SU-DHL-6 (cell line): Measurements from ENCODE around the gene IFIT2.
"Not testable (repeated sequence)": the region's sequence is repeated elsewhere in the genome, so short reads cannot be mapped to it uniquely, and the experiment has no call there.

Experiments
- H2AFZ ChIP-seq: fragments of 200-600 bp; sonication (generic); 2 replicates; pipeline ENCODE4 v1.6.1; 2014; ENCODE audit warnings: low read depth, mild to moderate bottlenecking, moderate library complexity, mixed read lengths, antibody characterized with exemption, low read length; ENCODE audit not compliant: severe bottlenecking
- H3F3A ChIP-seq: fragments of 200-600 bp; shearing (Covaris generic); 2 replicates; pipeline ENCODE4 v1.6.0; 2016; ENCODE audit warnings: antibody characterized with exemption, mild to moderate bottlenecking; ENCODE audit not compliant: insufficient read depth
- H3K27ac ChIP-seq: fragments of 200-600 bp; sonication (generic); 2 replicates; pipeline ENCODE4 v1.5.1; 2016; ENCODE audit warnings: low read depth, mild to moderate bottlenecking, low read length, moderate library complexity, mixed read lengths
- H3K27me3 ChIP-seq: fragments of 200-600 bp; sonication (generic), shearing (Covaris generic); 2 replicates; pipeline ENCODE4 v1.6.0; 2014; ENCODE audit warnings: mild to moderate bottlenecking, low read length
- H3K36me3 ChIP-seq: fragments of 200-600 bp; sonication (generic); 2 replicates; pipeline ENCODE4 v1.6.1; 2014; ENCODE audit warnings: mild to moderate bottlenecking, low read length, mixed read lengths
- H3K4me2 ChIP-seq: fragments of 300-600, 200-600 bp; shearing (Covaris generic), sonication (generic); 2 replicates; pipeline ENCODE4 v1.6.0; 2014; ENCODE audit warnings: low read length, low read depth, mild to moderate bottlenecking; ENCODE audit not compliant: poor library complexity, severe bottlenecking
- H3K4me3 ChIP-seq: fragments of 200-600 bp; sonication (generic); 2 replicates; pipeline ENCODE4 v1.5.1; 2014; ENCODE audit warnings: antibody characterized with exemption, low read length, mild to moderate bottlenecking, mixed read lengths; ENCODE audit not compliant: insufficient read depth, poor library complexity, severe bottlenecking
- H3K79me2 ChIP-seq: fragments of 200-600 bp; sonication (generic); 2 replicates; pipeline ENCODE4 v1.6.1; 2014; ENCODE audit warnings: mild to moderate bottlenecking, low read length, moderate library complexity; ENCODE audit not compliant: insufficient read depth
- H3K9ac ChIP-seq: fragments of 200-600 bp; sonication (generic); 2 replicates; pipeline ENCODE4 v1.7.0; 2014; ENCODE audit warnings: mild to moderate bottlenecking, low read length
- H3K9me2 ChIP-seq: fragments of 200-600 bp; sonication (generic); replicated peaks from 2 replicates; pipeline ENCODE4 v1.6.1; 2014; ENCODE audit warnings: low read length; ENCODE audit not compliant: insufficient read depth
- H3K9me3 ChIP-seq: fragments of 200-600 bp; sonication (generic); 2 replicates; pipeline ENCODE4 v1.6.1; 2014; ENCODE audit warnings: low read length, mixed read lengths; ENCODE audit not compliant: insufficient read depth
- H4K20me1 ChIP-seq: fragments of 200-600 bp; sonication (generic); 2 replicates; pipeline ENCODE4 v1.6.1; 2014; ENCODE audit warnings: low read depth, mild to moderate bottlenecking, antibody characterized with exemption, low read length, moderate library complexity, mixed read lengths
- EZH2phosphoT487 ChIP-seq: fragments of 200-600 bp; sonication (generic), shearing (Covaris generic); conservative IDR thresholded peaks from 2 replicates; pipeline ENCODE4 v1.6.1; 2018; ENCODE audit warnings: mild to moderate bottlenecking, antibody characterized with exemption, low read length, moderate library complexity, mixed read lengths
- TF ChIP-seq, protein P1 (sequence below): fragments of 200-600 bp; sonication (generic); IDR thresholded peaks from one replicate; pipeline ENCODE4 v1.5.1; 2017; ENCODE audit warnings: antibody characterized with exemption, mild to moderate bottlenecking, low read length, moderate library complexity; ENCODE audit not compliant: insufficient read depth, poor library complexity, severe bottlenecking

Gene IFIT2

DNA sequence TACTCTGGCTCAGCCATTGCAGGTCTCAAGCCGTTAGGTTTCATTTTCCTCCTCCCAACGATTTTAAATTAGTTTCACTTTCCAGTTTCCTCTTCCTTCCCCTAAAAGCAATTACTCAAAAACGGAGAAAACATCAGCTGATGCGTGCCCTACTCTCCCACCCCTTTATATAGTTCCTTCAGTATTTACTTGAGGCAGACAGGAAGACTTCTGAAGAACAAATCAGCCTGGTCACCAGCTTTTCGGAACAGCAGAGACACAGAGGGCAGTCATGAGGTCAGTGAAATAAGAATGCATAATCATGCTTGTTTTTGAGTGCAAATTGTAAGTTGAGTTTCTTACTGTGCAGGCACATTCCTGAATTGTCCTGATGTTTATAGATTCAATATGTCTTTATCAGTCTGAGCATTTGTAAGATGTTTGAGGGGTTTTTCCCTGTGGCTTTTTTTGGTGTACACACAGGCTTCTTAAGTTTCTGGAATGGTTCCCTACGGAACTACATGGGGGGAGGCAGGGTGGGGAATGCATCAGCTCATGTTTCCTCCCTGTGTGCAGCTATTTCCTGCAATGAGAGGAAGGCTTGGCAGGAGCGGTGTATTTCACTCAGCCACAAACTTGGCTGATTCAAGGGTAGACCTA is 26.1 kb downstream of the IFIT2 start, which contains the start of gene IFIT3:
Gene IFIT3 (plus strand): TSS at position 195 of the 639 bp plus-strand sequence. CDS start 77 bp downstream, at position 272.
- Histone ChIP-seq H3F3A (peaks cover 8% of the 10 kb centered on the region), H4K20me1 (no peaks in the 10 kb centered on the region), H3K4me3 (no peak within 1 kb of the TSS), H3K27me3 (no peaks in the 10 kb centered on the region), H3K27ac (no peak within 1 kb of the TSS), H3K9me2 (no peaks in the 10 kb centered on the region), H3K9ac (no peak within 1 kb of the TSS), H3K36me3 (no peaks in the 10 kb centered on the region), H3K79me2 (no peaks in the 10 kb centered on the region), H3K4me2 (no peak within 1 kb of the TSS), H2AFZ (no peak within 1 kb of the TSS), H3K9me3 (no peaks in the 10 kb centered on the region)
- no peak for TF ChIP-seq EZH2phosphoT487

DNA sequence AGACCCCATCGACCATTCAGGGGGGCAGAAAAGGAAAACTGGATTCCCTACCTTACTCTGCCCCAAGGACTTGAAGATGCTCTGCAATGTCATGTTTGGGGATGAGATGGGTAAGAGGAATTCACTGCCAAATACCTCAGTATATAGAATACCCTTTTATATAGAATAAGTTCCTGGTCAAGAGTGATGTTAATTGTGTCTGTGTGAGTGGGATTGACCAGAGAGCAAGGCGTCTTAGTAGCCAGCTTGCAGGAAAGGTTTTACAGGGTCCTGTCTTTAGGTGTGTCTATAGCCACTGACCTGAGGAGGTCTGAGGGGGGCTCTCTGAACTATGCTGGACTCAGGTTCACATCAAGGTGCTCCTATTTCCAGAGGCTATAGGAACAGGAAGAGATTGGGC is 27.3 kb downstream of the IFIT2 start:
- TF ChIP-seq, protein P1, sequence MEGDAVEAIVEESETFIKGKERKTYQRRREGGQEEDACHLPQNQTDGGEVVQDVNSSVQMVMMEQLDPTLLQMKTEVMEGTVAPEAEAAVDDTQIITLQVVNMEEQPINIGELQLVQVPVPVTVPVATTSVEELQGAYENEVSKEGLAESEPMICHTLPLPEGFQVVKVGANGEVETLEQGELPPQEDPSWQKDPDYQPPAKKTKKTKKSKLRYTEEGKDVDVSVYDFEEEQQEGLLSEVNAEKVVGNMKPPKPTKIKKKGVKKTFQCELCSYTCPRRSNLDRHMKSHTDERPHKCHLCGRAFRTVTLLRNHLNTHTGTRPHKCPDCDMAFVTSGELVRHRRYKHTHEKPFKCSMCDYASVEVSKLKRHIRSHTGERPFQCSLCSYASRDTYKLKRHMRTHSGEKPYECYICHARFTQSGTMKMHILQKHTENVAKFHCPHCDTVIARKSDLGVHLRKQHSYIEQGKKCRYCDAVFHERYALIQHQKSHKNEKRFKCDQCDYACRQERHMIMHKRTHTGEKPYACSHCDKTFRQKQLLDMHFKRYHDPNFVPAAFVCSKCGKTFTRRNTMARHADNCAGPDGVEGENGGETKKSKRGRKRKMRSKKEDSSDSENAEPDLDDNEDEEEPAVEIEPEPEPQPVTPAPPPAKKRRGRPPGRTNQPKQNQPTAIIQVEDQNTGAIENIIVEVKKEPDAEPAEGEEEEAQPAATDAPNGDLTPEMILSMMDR: no peak
- TF ChIP-seq EZH2phosphoT487: no peak
- H3K36me3 ChIP-seq: no peaks in the 10 kb centered on the region
- no peak overlapping the region for H3K9ac ChIP-seq
- H4K20me1 ChIP-seq: no peaks in the 10 kb centered on the region
- H3K4me3 ChIP-seq: no peak overlapping the region
- H3K79me2 ChIP-seq: no peaks in the 10 kb centered on the region
- H2AFZ ChIP-seq: no peak overlapping the region
- no peaks in the 10 kb centered on the region for H3K9me3 ChIP-seq
- no peak overlapping the region for H3K27ac ChIP-seq
- H3F3A ChIP-seq: peaks cover 17% of the 10 kb centered on the region
- H3K27me3 ChIP-seq: no peaks in the 10 kb centered on the region
- no peak overlapping the region for H3K4me2 ChIP-seq
- H3K9me2 ChIP-seq: no peaks in the 10 kb centered on the region

DNA sequence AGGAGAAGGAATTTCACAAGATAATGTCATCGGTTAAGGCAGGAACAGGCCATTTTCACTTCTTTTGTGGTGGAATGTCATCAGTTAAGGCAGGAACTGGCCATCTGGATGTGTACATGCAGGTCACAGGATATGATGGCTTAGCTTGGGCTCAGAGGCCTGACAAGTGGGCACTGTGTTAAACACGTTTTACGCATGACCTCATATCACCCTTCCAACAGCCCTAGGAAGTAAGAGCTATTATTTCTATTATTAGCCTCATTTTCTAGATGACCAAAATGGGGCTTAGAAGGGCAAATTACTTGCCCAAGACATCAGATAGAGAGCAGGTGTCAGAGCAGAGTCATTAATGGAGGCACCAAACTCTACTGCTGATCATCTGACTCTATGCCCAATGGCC is 28.2 kb downstream of the IFIT2 start:
- H4K20me1 ChIP-seq, H3K4me2 ChIP-seq, H2AFZ ChIP-seq, H3K36me3 ChIP-seq, H3K27me3 ChIP-seq, H3K9me3 ChIP-seq, H3K27ac ChIP-seq, H3K9me2 ChIP-seq, H3K9ac ChIP-seq, H3K4me3 ChIP-seq, H3K79me2 ChIP-seq: not testable (repeated sequence)
- H3F3A ChIP-seq: peaks cover 17% of the 10 kb centered on the region

DNA sequence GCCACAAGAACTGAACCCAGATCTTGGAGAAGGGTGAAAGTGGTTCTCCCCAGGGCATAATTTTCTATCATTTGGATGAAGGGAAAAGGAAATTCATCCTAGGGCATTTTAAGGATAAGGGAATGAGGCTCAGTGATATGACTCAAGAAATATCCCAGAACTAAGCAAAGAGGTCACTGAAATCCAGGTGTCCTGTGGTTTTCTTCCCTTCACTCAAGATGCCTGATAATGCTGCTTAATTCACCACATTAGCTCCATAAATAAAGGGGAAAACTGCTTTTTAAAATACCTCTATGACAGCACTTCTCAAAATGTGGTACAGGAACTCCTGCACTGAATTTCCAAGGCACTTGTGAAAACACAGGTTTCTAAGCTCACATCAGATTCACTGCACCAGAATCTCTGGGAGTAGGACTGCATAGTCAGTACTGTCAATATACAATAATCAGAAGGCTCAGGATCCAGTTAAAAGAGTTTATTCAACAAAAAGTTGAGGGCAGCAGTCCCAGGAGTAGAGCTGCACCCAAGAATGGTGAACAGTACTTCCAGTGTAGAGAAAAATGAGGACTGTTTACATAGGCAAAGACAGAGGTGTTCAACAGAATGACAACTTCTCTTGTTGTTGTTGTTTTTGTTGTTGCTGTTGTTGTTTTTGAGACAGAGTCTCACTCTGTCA is 28.8 kb downstream of the IFIT2 start:
- Histone ChIP-seq H3K9me2 (no peaks in the 10 kb centered on the region), H3K9me3 (no peaks in the 10 kb centered on the region), H3K4me2 (no peak overlapping the region), H3K4me3 (no peak overlapping the region), H3K27ac (no peak overlapping the region), H3K36me3 (no peaks in the 10 kb centered on the region), H3F3A (peaks cover 17% of the 10 kb centered on the region), H3K9ac (no peak overlapping the region), H4K20me1 (no peaks in the 10 kb centered on the region), H3K79me2 (no peaks in the 10 kb centered on the region), H2AFZ (no peak overlapping the region), H3K27me3 (no peaks in the 10 kb centered on the region)
- TF ChIP-seq, protein P1: no peak
- no peak for TF ChIP-seq EZH2phosphoT487

DNA sequence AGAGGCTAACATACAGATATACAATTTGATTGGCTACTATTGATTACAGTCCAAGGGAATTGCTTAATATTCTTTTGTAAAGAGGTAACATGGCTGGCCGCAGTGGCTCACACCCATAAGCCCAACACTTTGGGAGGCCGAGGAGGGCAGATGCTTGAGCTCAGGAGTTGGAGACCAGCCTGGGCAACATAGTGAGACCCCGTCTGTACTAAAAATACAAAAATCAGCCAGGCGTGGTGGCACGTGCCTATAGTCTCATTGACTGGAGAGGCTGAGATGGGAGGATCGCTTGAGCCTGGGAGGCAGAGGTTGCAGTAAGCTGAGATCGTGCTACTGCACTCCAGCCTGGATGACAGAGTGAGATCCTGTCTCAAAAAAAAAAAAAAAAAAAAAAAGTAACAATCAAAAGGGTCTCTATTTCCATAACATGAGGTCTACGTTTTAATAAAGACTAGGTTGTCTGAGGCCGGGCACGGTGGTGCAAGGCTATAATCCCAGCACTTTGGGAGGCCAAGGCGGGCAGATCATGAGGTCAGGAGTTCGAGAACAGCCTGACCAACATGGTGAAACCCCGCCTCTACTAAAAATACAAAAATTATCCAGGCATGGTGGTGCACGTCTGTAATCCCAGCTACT is 29.8 kb downstream of the IFIT2 start:
- H3K4me3 ChIP-seq, H3K9me2 ChIP-seq, H3K36me3 ChIP-seq, H4K20me1 ChIP-seq, H3K79me2 ChIP-seq, H3K9me3 ChIP-seq, H3K27me3 ChIP-seq, H2AFZ ChIP-seq, H3K9ac ChIP-seq, H3K27ac ChIP-seq: not testable (repeated sequence)
- H3K4me2 ChIP-seq: peak overlapping the region; percentile 47
- peaks cover 17% of the 10 kb centered on the region for H3F3A ChIP-seq
